HG03460 (cell line): ENCODE data around the gene TGM6.

Experiments used
- ATAC-seq: cut with Tn5 transposase; IDR thresholded peaks from one replicate; pipeline ENCODE4 v1.9.1; 2021; ENCODE audit not compliant: unreplicated experiment

TGM6 gene

GRCh38 chr20:2363587-2363986, 17.1 kb upstream of the TGM6 start:
- ATAC-seq: no peak

- ATAC-seq: no peak
Measured at GRCh38 chr20:2364044-2364443, 16.7 kb upstream of the TGM6 start.

DNA sequence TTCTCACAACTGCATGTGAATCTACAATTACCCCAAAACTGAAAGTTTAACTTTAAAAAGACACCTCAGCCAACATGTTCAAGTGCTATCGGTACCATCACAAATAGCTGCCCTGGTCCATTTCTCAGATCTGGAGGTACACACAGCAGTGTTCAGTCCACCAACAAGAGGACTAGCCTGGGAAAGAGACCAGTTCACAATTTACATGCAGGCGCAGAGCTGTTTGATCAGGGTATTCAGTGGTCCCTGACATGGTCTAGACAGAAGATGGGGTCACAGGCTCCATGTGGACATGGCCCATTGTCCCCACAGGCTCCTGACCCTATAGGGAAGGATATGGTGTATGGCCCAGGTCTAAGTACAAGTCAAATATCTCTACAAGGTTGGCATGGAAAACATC, 15.6 kb upstream of the TGM6 start:
- no peak for ATAC-seq

DNA sequence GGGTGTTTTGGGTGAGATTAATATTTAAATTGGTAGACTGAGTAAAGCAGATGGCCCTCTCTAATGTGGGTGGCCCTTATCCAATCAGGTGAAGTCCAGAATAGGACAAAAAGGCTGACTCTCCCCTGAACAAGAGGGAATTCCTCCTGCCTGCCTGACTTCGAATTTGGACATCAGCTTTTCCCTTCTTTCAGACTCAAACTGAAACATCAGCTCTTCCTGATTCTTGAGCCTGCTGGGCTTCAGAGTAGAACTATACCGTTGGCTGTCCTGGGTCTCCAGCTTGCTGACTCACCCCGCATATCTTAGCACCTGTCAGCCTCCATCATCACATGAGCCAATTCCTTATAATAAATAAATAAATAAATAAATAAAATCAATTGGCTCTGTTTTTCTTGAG, 15.0 kb upstream of the TGM6 start:
- no peak for ATAC-seq

- no peak for ATAC-seq
Measured at GRCh38 chr20:2368621-2369020, 12.1 kb upstream of the TGM6 start.

DNA sequence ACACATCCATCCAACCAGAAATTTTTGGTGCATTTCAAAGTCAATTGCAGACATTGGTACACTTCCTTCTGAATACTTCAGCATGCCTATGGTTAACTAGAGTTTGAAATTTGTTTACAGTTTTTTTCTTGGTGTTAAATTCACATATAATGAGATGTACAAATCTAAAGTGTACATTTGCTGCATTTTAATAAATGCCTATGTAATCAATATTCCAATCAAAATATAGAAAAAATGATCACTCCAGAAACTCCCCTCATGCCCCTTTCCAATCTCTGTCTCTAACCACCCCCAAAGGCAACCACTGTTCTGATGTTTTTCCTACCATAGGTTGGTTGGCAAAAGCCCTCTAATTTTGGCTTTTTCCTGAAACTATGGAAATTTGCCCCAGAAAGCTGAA, 7.6 kb upstream of the TGM6 start:
- no peak for ATAC-seq

GRCh38 chr20:2374346-2375125, 6.2 kb upstream of the TGM6 start:
- no peak for ATAC-seq

DNA sequence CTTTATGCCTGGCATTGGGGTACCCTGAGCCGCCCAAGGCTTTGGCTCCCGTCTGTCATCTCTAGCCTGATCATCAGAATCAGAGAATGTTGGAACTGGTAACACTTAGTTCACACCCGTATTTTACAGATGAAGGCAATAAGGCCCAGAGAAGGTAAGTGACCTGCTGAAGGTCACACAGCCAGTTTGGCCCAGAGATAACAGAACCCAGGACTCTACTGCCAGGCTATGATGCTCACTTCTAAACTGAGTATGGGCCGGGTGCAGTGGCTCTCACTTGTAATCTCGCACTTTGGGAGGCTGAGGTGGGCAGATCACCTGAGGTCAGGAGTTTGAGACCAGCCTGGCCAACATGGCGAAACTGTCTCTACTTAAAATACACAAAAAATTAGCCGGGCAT, 1.8 kb upstream of the TGM6 start:
- ATAC-seq: no peak

DNA sequence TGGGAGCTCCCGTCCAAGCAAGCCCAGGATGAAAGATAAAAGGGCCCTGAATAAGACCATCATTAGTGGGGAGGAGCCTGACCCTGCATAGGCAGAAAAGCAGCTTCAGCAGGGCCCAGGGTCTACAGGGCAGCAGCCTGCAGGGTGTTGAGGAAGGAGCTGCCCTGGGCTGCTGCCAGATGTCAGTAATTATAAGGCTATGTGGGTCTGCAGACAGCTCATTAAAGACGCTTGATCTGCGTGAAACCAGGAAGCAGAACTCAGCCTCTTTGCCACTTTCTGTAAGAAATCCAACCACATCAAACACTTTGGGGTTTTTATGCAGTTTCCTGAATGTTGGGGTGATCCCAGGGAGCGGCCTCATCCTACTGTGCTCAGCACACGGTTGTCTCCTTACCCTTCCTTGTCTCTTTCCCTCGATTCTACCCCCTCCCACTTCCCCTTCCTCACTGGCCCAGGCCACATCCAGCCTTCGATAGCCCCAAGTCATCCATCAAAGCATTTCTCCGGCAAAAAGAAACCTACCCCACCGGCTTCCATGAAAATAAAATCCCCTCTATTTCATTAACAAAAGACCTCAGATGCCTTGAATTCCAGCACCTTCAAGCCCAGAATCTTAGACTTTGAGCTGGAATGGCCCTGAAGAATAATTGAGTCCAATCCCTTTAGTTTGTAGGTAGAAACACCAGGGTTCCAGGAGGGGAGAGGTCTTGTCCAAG, 1.0 kb upstream of the TGM6 start:
- no peak for ATAC-seq

- no peak for ATAC-seq
Measured at GRCh38 chr20:2381303-2381702, 602 bp downstream of the TGM6 start.

DNA sequence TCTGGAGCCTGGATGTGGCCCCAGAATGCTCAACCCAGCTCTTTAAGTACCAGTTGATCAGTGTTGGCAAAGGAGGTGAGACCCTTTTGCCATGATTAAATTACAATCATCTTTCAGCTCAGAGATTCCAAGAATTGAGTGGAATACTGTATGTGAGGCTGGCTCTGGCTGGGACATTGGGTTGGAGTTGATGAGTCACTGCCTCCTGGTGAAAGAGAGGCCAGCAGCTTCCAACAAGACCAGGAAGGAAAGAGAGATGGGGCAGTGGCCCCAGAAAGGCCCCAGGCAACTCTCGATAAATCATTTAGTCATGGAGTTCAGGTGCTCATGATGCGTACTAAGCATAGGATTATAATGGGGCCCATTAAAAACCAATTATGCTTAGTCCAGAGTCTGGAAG, 2.1 kb downstream of the TGM6 start:
- ATAC-seq: no peak

DNA sequence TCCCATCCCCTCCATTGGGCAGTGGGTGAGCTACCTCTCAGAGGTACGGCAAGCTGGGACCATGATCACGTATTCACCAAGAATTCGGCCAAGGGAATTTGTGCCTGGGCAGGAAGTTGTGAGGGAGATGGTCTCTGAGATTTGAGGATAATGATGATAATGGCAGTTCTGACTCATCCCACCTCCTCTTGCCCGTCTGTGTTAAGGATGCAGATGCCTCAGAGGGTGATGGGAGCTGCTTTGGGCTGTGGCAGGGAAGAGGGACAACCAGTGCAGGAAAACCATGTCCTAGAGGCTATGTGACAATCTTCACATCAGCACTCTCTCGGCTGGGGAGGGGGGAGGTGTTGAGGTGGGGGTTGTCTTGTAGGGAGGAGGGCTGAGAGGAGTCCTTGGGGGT, 4.3 kb downstream of the TGM6 start:
- no peak for ATAC-seq

DNA sequence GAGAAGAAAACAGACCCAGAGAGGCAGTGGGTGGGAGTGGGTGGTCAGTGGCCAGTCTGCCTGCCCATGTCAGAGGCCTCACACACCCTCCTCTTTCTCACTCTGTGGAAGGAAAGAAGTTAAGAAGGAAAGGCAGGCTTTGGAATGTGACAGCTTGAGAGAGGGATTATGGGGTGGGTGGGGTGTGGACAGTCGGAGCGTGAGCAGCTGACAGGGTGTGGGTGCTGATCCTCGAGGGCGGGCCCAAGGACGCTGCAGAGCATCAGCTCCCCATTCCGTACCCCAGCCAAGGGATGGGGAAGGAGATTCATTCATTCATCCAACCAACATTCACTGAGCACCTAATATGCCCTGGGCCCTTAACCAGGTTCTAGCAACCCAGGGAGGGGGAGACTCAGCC, 4.8 kb downstream of the TGM6 start:
- no peak for ATAC-seq

DNA sequence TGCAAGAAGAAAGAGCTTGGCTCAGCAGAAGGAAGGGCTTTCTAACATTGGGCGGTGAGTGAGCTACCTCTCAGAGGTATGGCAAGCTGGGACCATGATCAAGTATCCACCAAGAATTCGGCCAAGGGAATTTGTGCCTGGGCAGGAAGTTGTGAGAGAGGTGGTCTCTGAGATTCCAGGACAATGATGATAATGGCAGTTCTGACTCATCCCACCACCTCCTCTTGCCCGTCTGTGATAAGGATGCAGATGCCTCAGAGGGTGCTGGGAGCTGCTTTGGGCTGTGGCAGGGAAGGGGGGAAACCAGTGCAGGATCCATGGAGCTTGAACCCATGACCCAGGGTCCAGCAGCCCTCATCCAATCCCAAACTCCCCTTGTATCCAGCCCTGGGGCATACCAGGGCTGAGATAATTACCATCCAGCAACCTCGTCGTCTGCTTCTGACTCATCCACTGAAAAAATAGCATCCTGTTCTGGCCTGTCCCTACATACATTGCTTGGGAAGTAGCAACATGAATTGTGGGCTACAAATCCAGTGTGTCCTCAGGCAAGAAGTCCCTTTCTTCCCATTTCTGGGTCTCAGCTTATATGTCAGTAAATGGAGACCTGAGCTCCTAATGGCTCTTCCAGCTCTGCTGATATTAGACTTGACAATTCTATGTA, 5.9 kb downstream of the TGM6 start:
- ATAC-seq: no peak

DNA sequence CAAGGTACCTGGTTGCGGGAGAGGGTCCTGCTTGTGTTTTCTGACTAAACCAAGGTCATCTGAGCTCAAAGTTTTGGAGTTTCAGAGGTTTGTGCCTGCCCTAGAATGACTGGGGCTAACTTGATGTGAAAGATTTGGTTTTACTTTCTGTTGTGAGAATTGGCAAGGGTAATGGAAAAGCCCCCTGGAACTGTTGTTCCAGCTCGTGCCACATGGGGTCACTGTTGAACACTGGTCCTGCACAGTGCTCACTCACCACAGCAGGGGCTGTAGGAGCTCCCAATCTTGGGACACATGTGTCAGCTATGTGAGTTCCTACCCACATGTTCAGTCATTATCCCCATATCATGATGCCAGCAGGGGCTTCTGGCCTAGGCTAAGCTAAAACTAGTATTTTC, 6.5 kb downstream of the TGM6 start:
- no peak for ATAC-seq

DNA sequence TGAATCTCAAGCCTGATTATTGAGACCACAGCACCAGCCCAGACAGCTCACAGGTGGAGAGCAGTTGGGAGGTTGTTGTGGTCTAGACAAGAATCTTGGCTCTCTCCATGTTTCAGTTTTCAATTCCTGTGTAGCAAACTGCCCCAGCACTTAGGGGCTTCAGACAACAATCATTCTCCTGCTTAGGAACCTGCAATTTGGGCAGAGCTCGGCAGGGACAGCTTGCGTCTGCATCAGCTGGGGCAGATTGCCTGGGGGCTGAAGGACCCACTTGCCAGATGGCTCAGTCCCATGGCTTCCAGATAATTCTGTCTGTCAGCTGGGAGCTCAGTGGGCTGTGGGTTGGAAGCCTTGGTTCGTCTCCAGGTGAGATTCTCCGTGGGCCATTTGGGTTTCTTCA, 6.9 kb downstream of the TGM6 start:
- ATAC-seq: no peak

DNA sequence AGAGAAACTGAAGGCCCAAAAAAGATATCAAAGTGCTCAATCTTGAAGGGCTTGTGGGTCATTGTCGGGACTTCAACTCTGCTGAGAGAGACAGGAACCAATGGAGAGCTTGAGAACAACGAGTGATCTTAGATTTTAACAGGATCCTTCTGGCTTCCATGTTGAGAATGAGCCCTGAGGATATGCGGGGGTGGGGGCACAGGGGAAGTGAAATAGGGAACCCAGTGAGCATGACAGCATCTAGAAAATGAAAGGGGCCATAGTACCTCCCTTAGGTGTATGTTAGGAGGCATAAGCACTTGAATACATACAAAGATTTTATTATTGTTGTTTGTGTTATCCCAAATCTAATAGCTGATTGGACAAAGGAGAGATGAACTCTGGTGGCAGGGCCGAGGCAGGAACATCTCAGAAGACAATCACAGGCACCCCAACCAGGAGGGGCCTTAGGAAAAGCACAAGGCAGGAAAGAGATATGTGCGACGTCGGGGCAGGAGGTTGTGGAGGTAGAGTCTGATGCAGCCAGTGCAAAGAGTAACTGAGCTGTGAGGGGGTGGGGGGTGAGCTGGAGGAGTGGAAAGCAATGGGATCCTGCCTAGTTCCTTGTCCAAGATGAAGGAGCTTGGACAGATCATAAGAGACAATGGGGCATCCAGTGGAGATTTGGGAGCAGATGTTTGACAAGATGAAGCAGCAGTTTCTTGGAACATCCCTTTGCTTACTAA, 10.4 kb downstream of the TGM6 start:
- no peak for ATAC-seq

DNA sequence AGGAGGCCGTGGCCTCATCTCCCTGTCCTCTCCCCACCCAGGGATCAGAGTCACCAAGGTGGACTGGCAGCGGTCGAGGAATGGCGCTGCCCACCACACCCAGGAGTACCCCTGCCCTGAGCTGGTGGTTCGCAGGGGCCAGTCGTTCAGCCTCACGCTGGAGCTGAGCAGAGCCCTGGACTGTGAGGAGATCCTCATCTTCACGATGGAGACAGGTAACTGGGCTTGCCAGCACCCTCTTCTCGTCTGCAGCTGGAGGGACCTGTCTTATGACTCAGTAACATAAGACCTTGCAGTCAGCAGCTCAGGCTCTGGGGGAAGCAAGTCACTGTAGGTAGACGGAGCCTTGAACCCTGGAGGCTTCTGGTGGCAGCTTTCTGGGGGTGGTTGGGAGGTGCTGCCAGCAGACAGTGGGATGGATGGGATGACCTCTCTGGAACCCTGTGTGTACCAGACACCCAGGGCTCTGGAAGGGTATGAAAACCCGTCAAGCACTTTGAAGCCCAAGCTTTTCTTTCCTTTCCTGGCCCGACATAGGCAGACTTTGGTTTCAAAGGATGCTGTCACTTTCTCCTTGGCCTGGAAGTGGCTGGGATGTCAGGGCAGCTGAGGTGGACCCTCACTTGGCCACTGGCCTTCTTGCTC, 13.8 kb downstream of the TGM6 start:
- ATAC-seq: no peak

GRCh38 chr20:2395136-2395535, 14.4 kb downstream of the TGM6 start:
- ATAC-seq: no peak

DNA sequence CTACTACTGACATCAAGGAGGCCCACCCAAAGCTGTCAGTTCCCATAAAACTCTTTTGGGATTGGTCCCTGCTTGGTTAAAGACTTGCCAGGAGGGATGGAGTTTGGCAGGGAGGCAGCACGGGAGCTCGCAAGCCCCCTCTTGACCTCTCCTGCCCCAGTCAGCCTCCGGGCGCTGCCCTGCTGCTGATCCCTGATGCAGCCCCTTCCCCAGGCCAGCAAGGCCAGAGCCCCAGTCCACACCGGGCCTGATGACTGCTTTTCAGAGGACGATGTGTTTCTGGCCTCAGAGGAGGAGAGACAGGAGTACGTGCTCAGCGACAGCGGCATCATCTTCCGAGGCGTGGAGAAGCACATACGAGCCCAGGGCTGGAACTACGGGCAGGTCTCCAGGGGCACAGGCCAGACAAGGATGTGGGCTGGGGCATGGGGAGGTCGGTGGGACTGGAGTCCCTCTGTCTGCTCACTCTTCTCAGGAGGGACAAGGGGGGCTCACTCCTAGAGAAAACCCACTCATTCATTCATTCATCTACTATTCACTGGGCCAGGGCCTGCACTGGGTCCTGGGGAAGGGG, 15.6 kb downstream of the TGM6 start:
- ATAC-seq: no peak

- ATAC-seq: no peak
Measured at GRCh38 chr20:2397091-2397490, 16.4 kb downstream of the TGM6 start.
